Panc1 (cell line): ENCODE measurements around the gene TSHZ2. TPM values are rescaled to one million over a fixed set of nuclear protein-coding genes. Genes with fewer than 3 reads are reported as not detected.
"Not testable (repeated sequence)": the region's sequence is repeated elsewhere in the genome, so short reads cannot be mapped to it uniquely, and the experiment has no call there.

Experiments
- ATAC-seq: fragments of 200-7000 bp; cut with Tn5 transposase; 2 replicates; pipeline ENCODE4 v1.9.1; 2020; ENCODE audit warnings: mild to moderate bottlenecking, moderate library complexity
- BruUV-seq: library from RNA; stranded (reverse); fragments of 400-500 nt; replicated peaks from 2 replicates; lab custom pipeline; 2021; lab: Mats Ljungman, UMichigan
- CTCF ChIA-PET: fragments of 300-600 bp; sonication (Branson Sonifier 250); formaldehyde crosslinking; loops from one replicate; lab custom pipeline; 2022; ENCODE audit warnings: antibody characterized with exemption; lab: Charles Lee
- POLR2A ChIA-PET: fragments of 300-600 bp; sonication (Branson Sonifier 250); formaldehyde crosslinking; loops from one replicate; lab custom pipeline; 2022; ENCODE audit warnings: antibody characterized with exemption; lab: Charles Lee
- DNase-seq: peaks from one replicate; pipeline ENCODE4 v3.0.0-alpha.2; 2010; ENCODE audit warnings: low read depth, low spot score
- H3K27ac ChIP-seq: 2 replicates; pipeline ENCODE4 v1.5.1; 2011; ENCODE audit warnings: mild to moderate bottlenecking, low read length, inconsistent platforms
- H3K27me3 ChIP-seq: fragments of 200-500 bp; sonication (Bioruptor generic); 2 replicates; pipeline ENCODE4 v1.6.0; 2014; ENCODE audit warnings: low read length, inconsistent platforms; ENCODE audit not compliant: control insufficient read depth, insufficient read depth
- H3K36me3 ChIP-seq: fragments of 200-500 bp; sonication (Bioruptor generic); 2 replicates; pipeline ENCODE4 v1.5.1; 2014; ENCODE audit warnings: inconsistent platforms, mild to moderate bottlenecking, low read length, moderate library complexity; ENCODE audit not compliant: control insufficient read depth, insufficient read depth
- H3K4me1 ChIP-seq: 2 replicates; pipeline ENCODE4 v1.5.1; 2011; ENCODE audit warnings: inconsistent platforms, mild to moderate bottlenecking, low read length, moderate library complexity; ENCODE audit not compliant: control insufficient read depth, insufficient read depth
- H3K4me3 ChIP-seq, 2 experiments: 2 replicates each; pipeline ENCODE4 v1.5.1; 2011 to 2012; ENCODE audit warnings: low read depth in 2 of 2, low read length in 2 of 2, mild to moderate bottlenecking in 2 of 2, inconsistent platforms in 1 of 2, moderate library complexity in 1 of 2
- H3K9me3 ChIP-seq: fragments of 200-500 bp; sonication (Bioruptor generic); 2 replicates; pipeline ENCODE4 v1.5.1; 2014; ENCODE audit warnings: low read depth, mild to moderate bottlenecking, inconsistent platforms, low read length, moderate library complexity; ENCODE audit not compliant: control insufficient read depth, insufficient read depth
- CTCF ChIP-seq: fragments of 450-650 bp; IDR thresholded peaks from 2 replicates; pipeline ENCODE4 v1.5.1; 2017; ENCODE audit warnings: mild to moderate bottlenecking
- POLR2AphosphoS5 ChIP-seq: IDR thresholded peaks from 2 replicates; pipeline ENCODE4 v1.6.1; 2012; ENCODE audit warnings: mild to moderate bottlenecking, low read depth, low read length, moderate library complexity
- REST ChIP-seq, 2 experiments: IDR thresholded peaks; 2 replicates each; pipeline ENCODE4 v1.6.1; 2011 to 2012; ENCODE audit warnings: low read depth in 2 of 2, control low read depth in 1 of 2, low read length in 1 of 2, mild to moderate bottlenecking in 1 of 2, moderate library complexity in 1 of 2; ENCODE audit not compliant: insufficient read depth in 1 of 2
- SIN3A ChIP-seq: IDR thresholded peaks from 2 replicates; pipeline ENCODE4 v1.6.1; 2012; ENCODE audit warnings: low read depth, mild to moderate bottlenecking, low read length, moderate library complexity, borderline replicate concordance; ENCODE audit not compliant: insufficient read depth
- TCF7L2 ChIP-seq: IDR thresholded peaks from 2 replicates; pipeline ENCODE4 v1.6.1; 2011; ENCODE audit warnings: mild to moderate bottlenecking, low read depth, low read length, inconsistent platforms
- in situ Hi-C: cut with HindIII; loops from 2 replicates; pipeline ENCODE4 v1.10.0; 2016; ENCODE audit warnings: low sequenced_read_pairs, low pct_unique_long_range_greater_than_20kb
- intact Hi-C: fragments of 100-400 bp; cut with micrococcal nuclease; formaldehyde crosslinking; loops from one replicate; pipeline ENCODE4 v1.10.0; 2022; ENCODE audit not compliant: unreplicated experiment
- total RNA-seq: library from RNA; stranded (reverse); gene quantifications from one replicate; pipeline ENCODE4 v1.2.1, GENCODE V29; 2021; ENCODE audit not compliant: unreplicated experiment

The TSHZ2 gene
- total RNA-seq, 1 experiment from 2014 or later: 0.36 TPM

GRCh38 chr20:53365076-53365475, 392.9 kb downstream of the TSHZ2 start:
- Histone ChIP-seq H3K27me3 (no peaks in the 10 kb centered on the region), H3K36me3 (no peaks in the 10 kb centered on the region), H3K4me3 (no peak overlapping the region), H3K27ac (no peak overlapping the region), H3K9me3 (no peaks in the 10 kb centered on the region), H3K4me1 (no peaks in the 10 kb centered on the region)
- TF ChIP-seq TCF7L2 (no peak), REST (IDR thresholded peaks at IDR 0.05; ENCODE audit: insufficient read depth in 1 of 2, low read depth in 2 of 2, low read length in 1 of 2) (no peak), SIN3A (no peak), POLR2AphosphoS5 (no peak), CTCF (no peak)
- ChIA-PET POLR2A (no interaction called here), CTCF (no interaction called here)
- ATAC-seq (no peak), DNase-seq (no peak)
- no TSS peak for BruUV-seq
- in situ Hi-C loops: no loop called here
- intact Hi-C loops: no loop called here

GRCh38 chr20:53365539-53366075, 393.4 kb downstream of the TSHZ2 start:
- BruUV-seq: no TSS peak
- no peak for DNase-seq
- in situ Hi-C loops: no loop called here
- POLR2A ChIA-PET: no interaction called here
- CTCF ChIA-PET: no interaction called here
- no peaks in the 10 kb centered on the region for H3K4me1 ChIP-seq
- ATAC-seq: no peak
- no peak overlapping the region for H3K4me3 ChIP-seq
- H3K27ac ChIP-seq: no peak overlapping the region
- H3K27me3 ChIP-seq: no peaks in the 10 kb centered on the region
- no peak for TF ChIP-seq REST (IDR thresholded peaks at IDR 0.05; ENCODE audit: insufficient read depth in 1 of 2, low read depth in 2 of 2, low read length in 1 of 2)
- TF ChIP-seq POLR2AphosphoS5: no peak
- no peak for TF ChIP-seq SIN3A
- no peak for TF ChIP-seq TCF7L2
- TF ChIP-seq CTCF: no peak
- intact Hi-C loops: no loop called here
- no peaks in the 10 kb centered on the region for H3K9me3 ChIP-seq
- no peaks in the 10 kb centered on the region for H3K36me3 ChIP-seq

GRCh38 chr20:53366928-53367327, 394.8 kb downstream of the TSHZ2 start:
- DNase-seq, H3K9me3 ChIP-seq, H3K36me3 ChIP-seq, H3K4me1 ChIP-seq, intact Hi-C loops, H3K4me3 ChIP-seq, BruUV-seq, ATAC-seq, H3K27me3 ChIP-seq, in situ Hi-C loops, H3K27ac ChIP-seq, CTCF ChIA-PET, POLR2A ChIA-PET: not testable (repeated sequence)
